ENCODE measurements around the gene DISP2.

DISP2 gene

GRCh38 chr15:40358471-40359353, 693 bp downstream of the DISP2 start:
- peaks cover 23% of the 10 kb centered on the region for H3K4me1 ChIP-seq (ENCODE audit: insufficient read depth, low read length, poor library complexity, severe bottlenecking)
- no peak overlapping the region for H3K9ac ChIP-seq (ENCODE audit: low read depth, low read length, poor library complexity, severe bottlenecking)

DNA sequence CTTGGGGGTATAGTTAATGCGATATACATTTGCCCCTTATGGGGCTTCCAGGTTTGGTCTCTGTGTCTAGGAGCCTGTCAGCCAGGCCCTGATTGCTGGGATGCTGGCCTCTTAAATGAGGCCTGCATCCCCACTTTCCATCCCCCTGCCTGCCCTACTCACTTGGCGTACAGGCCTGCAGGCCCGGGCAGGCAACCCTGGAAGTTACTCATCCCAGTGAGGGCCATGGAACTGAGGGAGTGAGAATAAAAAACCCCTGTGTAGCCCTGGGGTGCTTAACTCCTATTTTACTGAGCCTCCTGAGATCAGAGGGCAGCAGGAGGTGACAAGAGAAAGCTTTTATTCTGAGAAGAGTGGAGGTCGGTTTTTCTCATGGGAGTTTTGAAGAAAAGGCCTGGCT, 2.0 kb downstream of the DISP2 start:
- Histone ChIP-seq H2AFZ (ENCODE audit: low read length) (no peak overlapping the region), H4K20me1 (ENCODE audit: insufficient read depth, low read length, poor library complexity, severe bottlenecking) (no peaks in the 10 kb centered on the region)

More at GRCh38 chr15:40358471-40359353, 693 bp downstream of the DISP2 start:
- Histone ChIP-seq H3K4me3 (ENCODE audit: low read length, poor library complexity, severe bottlenecking) (peak overlapping the region; percentile 76), H3F3A (ENCODE audit: low read depth) (no peaks in the 10 kb centered on the region), H3K79me2 (ENCODE audit: insufficient read depth, low read length) (no peaks in the 10 kb centered on the region), H3K9me2 (replicated peaks; ENCODE audit: low read depth, low read length) (no peaks in the 10 kb centered on the region), H3K4me2 (ENCODE audit: low read depth, low read length, poor library complexity, severe bottlenecking) (peak overlapping the region; percentile 85), H4K20me1 (ENCODE audit: insufficient read depth, low read length, poor library complexity, severe bottlenecking) (no peaks in the 10 kb centered on the region), H3K9me3 (ENCODE audit: insufficient read depth, low read depth, low read length) (no peaks in the 10 kb centered on the region), H3K36me3 (ENCODE audit: insufficient read depth, low read length) (no peaks in the 10 kb centered on the region), H2AFZ (ENCODE audit: low read length) (peak overlapping the region; percentile 77; the same call in 1 of the 2 replicates), H3K27me3 (ENCODE audit: insufficient read depth, low read length, poor library complexity, severe bottlenecking) (no peaks in the 10 kb centered on the region)
- TF ChIP-seq, protein P1, sequence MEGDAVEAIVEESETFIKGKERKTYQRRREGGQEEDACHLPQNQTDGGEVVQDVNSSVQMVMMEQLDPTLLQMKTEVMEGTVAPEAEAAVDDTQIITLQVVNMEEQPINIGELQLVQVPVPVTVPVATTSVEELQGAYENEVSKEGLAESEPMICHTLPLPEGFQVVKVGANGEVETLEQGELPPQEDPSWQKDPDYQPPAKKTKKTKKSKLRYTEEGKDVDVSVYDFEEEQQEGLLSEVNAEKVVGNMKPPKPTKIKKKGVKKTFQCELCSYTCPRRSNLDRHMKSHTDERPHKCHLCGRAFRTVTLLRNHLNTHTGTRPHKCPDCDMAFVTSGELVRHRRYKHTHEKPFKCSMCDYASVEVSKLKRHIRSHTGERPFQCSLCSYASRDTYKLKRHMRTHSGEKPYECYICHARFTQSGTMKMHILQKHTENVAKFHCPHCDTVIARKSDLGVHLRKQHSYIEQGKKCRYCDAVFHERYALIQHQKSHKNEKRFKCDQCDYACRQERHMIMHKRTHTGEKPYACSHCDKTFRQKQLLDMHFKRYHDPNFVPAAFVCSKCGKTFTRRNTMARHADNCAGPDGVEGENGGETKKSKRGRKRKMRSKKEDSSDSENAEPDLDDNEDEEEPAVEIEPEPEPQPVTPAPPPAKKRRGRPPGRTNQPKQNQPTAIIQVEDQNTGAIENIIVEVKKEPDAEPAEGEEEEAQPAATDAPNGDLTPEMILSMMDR (conservative IDR thresholded peaks at IDR 0.05; ENCODE audit: low read length): peak; percentile 22; the same call in 1 of the 2 replicates
- no peak for TF ChIP-seq EZH2phosphoT487 (IDR thresholded peaks at IDR 0.05; ENCODE audit: borderline replicate concordance)

GRCh38 chr15:40361640-40362039, 3.6 kb downstream of the DISP2 start:
- H3K9me3 ChIP-seq (ENCODE audit: insufficient read depth, low read depth, low read length): no peaks in the 10 kb centered on the region
- no peaks in the 10 kb centered on the region for H3K27me3 ChIP-seq (ENCODE audit: insufficient read depth, low read length, poor library complexity, severe bottlenecking)
- no peaks in the 10 kb centered on the region for H4K20me1 ChIP-seq (ENCODE audit: insufficient read depth, low read length, poor library complexity, severe bottlenecking)
- no peaks in the 10 kb centered on the region for H3K79me2 ChIP-seq (ENCODE audit: insufficient read depth, low read length)
- H3K4me2 ChIP-seq (ENCODE audit: low read depth, low read length, poor library complexity, severe bottlenecking): no peak overlapping the region
- H2AFZ ChIP-seq (ENCODE audit: low read length): no peak overlapping the region
- no peak overlapping the region for H3K9ac ChIP-seq (ENCODE audit: low read depth, low read length, poor library complexity, severe bottlenecking)
- TF ChIP-seq EZH2phosphoT487 (IDR thresholded peaks at IDR 0.05; ENCODE audit: borderline replicate concordance): no peak
- TF ChIP-seq, protein P1 (conservative IDR thresholded peaks at IDR 0.05; ENCODE audit: low read length): no peak
- H3K4me1 ChIP-seq (ENCODE audit: insufficient read depth, low read length, poor library complexity, severe bottlenecking): peaks cover 15% of the 10 kb centered on the region
- no peaks in the 10 kb centered on the region for H3K36me3 ChIP-seq (ENCODE audit: insufficient read depth, low read length)
- H3F3A ChIP-seq (ENCODE audit: low read depth): no peaks in the 10 kb centered on the region
- no peak overlapping the region for H3K4me3 ChIP-seq (ENCODE audit: low read length, poor library complexity, severe bottlenecking)
- H3K9me2 ChIP-seq (replicated peaks; ENCODE audit: low read depth, low read length): no peaks in the 10 kb centered on the region

More for the DNA sequence above, 2.0 kb downstream of the DISP2 start:
- no peaks in the 10 kb centered on the region for H3K79me2 ChIP-seq (ENCODE audit: insufficient read depth, low read length)
- H3K9me2 ChIP-seq (replicated peaks; ENCODE audit: low read depth, low read length): no peaks in the 10 kb centered on the region
- no peak for TF ChIP-seq EZH2phosphoT487 (IDR thresholded peaks at IDR 0.05; ENCODE audit: borderline replicate concordance)
- TF ChIP-seq, protein P1 (conservative IDR thresholded peaks at IDR 0.05; ENCODE audit: low read length): no peak
- H3K4me1 ChIP-seq (ENCODE audit: insufficient read depth, low read length, poor library complexity, severe bottlenecking): peaks cover 15% of the 10 kb centered on the region
- no peak overlapping the region for H3K9ac ChIP-seq (ENCODE audit: low read depth, low read length, poor library complexity, severe bottlenecking)
- H3K4me2 ChIP-seq (ENCODE audit: low read depth, low read length, poor library complexity, severe bottlenecking): no peak overlapping the region
- H3F3A ChIP-seq (ENCODE audit: low read depth): no peaks in the 10 kb centered on the region
- H3K36me3 ChIP-seq (ENCODE audit: insufficient read depth, low read length): no peaks in the 10 kb centered on the region
- no peaks in the 10 kb centered on the region for H3K27me3 ChIP-seq (ENCODE audit: insufficient read depth, low read length, poor library complexity, severe bottlenecking)
- no peaks in the 10 kb centered on the region for H3K9me3 ChIP-seq (ENCODE audit: insufficient read depth, low read depth, low read length)
- H3K4me3 ChIP-seq (ENCODE audit: low read length, poor library complexity, severe bottlenecking): no peak overlapping the region
